A673 (cell line): ENCODE data around the gene NUP107.

Experiments used
- CTCF ChIP-seq: fragments of 300-800, 200-600 bp; sonication (generic); conservative IDR thresholded peaks from 2 replicates; pipeline ENCODE4 v1.5.1; 2017; ENCODE audit warnings: low read depth, mild to moderate bottlenecking, antibody characterized with exemption, low read length, moderate library complexity, mixed read lengths
- EZH2 ChIP-seq: fragments of 200-600 bp; sonication (generic); IDR thresholded peaks from 2 replicates; pipeline ENCODE4 v1.6.1; 2017; ENCODE audit warnings: borderline replicate concordance, low read depth, mild to moderate bottlenecking, mixed read lengths, antibody characterized with exemption, low read length; ENCODE audit not compliant: poor library complexity, severe bottlenecking

GRCh38 chr12:68788554-68789143 is 101.9 kb downstream of the NUP107 start:
- TF ChIP-seq EZH2 (no peak), CTCF (no peak)
